A549 treated with AZD9567 at 1 μM for 4 hours (cell line): ENCODE measurements around the gene EIF3B. TPM values are rescaled to one million over a fixed set of nuclear protein-coding genes. Genes with fewer than 3 reads are reported as not detected.

Source experiments
- total RNA-seq: library from RNA; stranded (reverse); fragments of 200-300 nt; extraction: Qiagen RNA extraction; gene quantifications from 5 replicates; pipeline ENCODE4 v1.2.3, GENCODE V29; 2022; ENCODE audit not compliant: insufficient read depth

EIF3B gene
- total RNA-seq, result 224 to 263 TPM (median 229 TPM) in 5 replicates

GRCh38 chr7:2354186-2354938, at the start of gene EIF3B:
TSS of gene EIF3B (plus strand) at chr7:2354827. CDS start at chr7:2354922, 95 bp downstream.

DNA sequence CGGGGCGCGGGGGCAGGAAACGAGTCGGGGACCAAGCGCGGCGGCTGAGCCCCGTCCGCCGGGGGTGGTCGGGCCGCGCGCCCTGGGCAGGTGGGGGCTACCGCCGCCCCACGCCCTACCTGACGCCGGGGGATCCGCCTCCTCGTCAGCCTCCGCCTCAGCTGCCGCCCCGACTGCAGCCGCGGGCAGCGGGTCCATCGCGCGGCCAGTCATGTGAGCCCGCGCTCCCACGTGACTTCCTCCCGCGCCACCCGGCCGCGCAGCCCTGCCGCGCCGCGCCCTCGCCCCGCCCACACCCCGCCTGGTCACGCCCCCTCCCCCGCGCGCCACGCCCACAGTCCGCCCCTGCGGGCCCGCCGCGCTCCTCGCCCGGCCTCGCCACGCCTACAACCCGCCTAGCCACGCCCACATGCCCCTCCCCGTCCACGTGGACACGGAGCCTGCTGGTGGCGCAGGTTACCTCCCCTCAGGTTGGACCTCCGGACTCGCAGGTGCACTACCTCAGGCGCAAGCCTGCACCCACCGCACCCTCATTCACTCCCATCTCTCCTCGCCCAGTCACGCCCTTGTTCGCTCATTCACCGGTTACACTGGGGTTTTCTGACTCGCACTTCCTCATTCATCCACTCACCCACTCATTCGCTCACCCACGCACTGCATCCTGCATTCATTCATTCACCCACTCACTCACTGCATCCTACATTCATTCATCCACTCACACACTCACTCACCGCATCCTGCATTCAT, 40.2 kb upstream of the EIF3B start, which contains the start of gene SNX8:
Gene SNX8 (minus strand): TSS at position 233 of the 747 bp plus-strand sequence. CDS start 20 bp downstream, at position 213.

DNA sequence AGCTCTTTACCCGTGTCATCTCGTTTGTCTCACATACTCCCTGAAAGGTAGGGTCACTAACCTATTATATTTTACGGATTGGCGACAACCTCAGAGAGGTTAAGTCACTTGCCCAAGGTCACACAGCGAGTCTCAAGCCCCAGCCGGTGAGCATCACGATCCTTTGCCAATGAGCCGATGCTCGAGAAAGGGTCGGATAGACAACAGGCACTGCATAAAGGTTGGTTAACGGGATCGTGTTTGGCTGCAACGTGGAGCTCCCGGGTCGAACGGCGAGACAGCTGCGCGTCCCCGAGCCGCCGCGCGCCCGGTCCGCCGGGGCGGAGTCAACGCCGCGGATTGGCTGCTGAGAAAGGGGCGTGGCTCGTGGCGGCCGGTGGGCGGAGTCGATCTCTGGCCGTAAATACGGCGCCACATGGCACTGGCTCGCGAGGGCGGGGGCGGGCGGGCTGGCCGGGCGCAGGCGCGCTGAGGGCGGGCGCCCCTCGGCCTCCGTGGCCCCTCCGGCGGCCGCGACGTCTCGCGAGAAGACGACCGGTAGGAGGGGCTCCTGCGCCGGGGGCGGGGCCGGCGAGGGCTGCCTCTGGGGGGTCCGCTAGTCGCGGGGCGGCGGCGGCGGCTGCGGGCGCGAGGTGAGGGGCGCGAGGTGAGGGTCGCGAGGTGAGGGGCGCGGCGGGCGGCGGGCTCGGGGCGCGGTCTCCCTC, 48.5 kb downstream of the EIF3B start, which contains the start of gene CHST12:
Gene CHST12 (plus strand): TSS at position 598 of the 704 bp plus-strand sequence. CDS start 29,029 bp downstream, outside the sequence.

Other genes with a start within 250 kb of the EIF3B start
- gene MAD1L1, start 121.9 kb upstream of the EIF3B start, total RNA-seq, result 15.2 to 25.5 TPM (median 23.1 TPM) in 5 replicates
- gene MRM2, start 112.6 kb upstream of the EIF3B start, total RNA-seq, result 51.6 to 58.3 TPM (median 55.2 TPM) in 5 replicates
- gene NUDT1, start 112.6 kb upstream of the EIF3B start, total RNA-seq, result 66.9 to 112 TPM (median 107 TPM) in 5 replicates
- 58.5 to 109 TPM (median 91.3 TPM) in 5 replicates for gene SNX8, start 40.4 kb upstream of the EIF3B start, total RNA-seq
- gene CHST12, start 48.8 kb downstream of the EIF3B start, total RNA-seq, result 11.0 to 16.1 TPM (median 14.2 TPM) in 5 replicates
- gene GRIFIN, start 121.6 kb downstream of the EIF3B start, total RNA-seq, result not detected in 5 replicates
- gene LFNG, start 164.9 kb downstream of the EIF3B start, total RNA-seq, result 6.3 to 17.6 TPM (median 16.3 TPM) in 5 replicates
- 30.2 to 38.8 TPM (median 36.9 TPM) in 5 replicates for gene BRAT1, start 200.7 kb downstream of the EIF3B start, total RNA-seq
- gene IQCE, start 204.2 kb downstream of the EIF3B start, total RNA-seq, result 8.0 to 12.9 TPM (median 12.4 TPM) in 5 replicates